Stimulated activated effector memory CD8-positive, alpha-beta T cell treated with anti-CD3 and anti-CD28 coated beads, Interleukin-12 subunit alpha, Interleukin-12 subunit beta, amount 100 ng/mL, for 72 hours (primary cell): ENCODE results near the gene ABLIM1.

ENCODE experiments used
- ATAC-seq: fragments of 150-1000 bp; cut with Tn5 transposase; 2 replicates; pipeline ENCODE4 v1.10.0; 2021
- DNase-seq, 2 donors: peaks; one replicate each; pipeline ENCODE4 v3.0.0; 2021 to 2022; ENCODE audit warnings: low spot score in 2 of 2
- H3K27ac Mint-ChIP-seq: one replicate; pipeline ENCODE4 v1.8.0; 2022; ENCODE audit warnings: mild to moderate bottlenecking, mixed read lengths
- H3K36me3 Mint-ChIP-seq: one replicate; pipeline ENCODE4 v1.8.0; 2022; ENCODE audit warnings: mild to moderate bottlenecking, mixed read lengths
- H3K4me1 Mint-ChIP-seq: one replicate; pipeline ENCODE4 v1.8.0; 2022; ENCODE audit warnings: mixed read lengths
- H3K4me3 Mint-ChIP-seq: one replicate; pipeline ENCODE4 v1.8.0; 2022; ENCODE audit warnings: mild to moderate bottlenecking, mixed read lengths
- H3K9me3 Mint-ChIP-seq: one replicate; pipeline ENCODE4 v1.8.0; 2022; ENCODE audit warnings: mixed read lengths

The ABLIM1 gene

GRCh38 chr10:114566064-114566463 is 92.0 kb downstream of the ABLIM1 start:
- no peaks in the 10 kb centered on the region for H3K9me3 Mint-ChIP-seq
- peak; percentile 61 for ATAC-seq
- H3K36me3 Mint-ChIP-seq = no peaks in the 10 kb centered on the region
- H3K4me1 Mint-ChIP-seq = no peaks in the 10 kb centered on the region
- H3K27ac Mint-ChIP-seq = no peak overlapping the region
- no peak for DNase-seq
- H3K4me3 Mint-ChIP-seq = no peak overlapping the region

- no peak overlapping the region for H3K27ac Mint-ChIP-seq
- DNase-seq (no peak), ATAC-seq (no peak)
- no peaks in the 10 kb centered on the region for H3K9me3 Mint-ChIP-seq
- no peaks in the 10 kb centered on the region for H3K4me1 Mint-ChIP-seq
- no peak overlapping the region for H3K4me3 Mint-ChIP-seq
- no peaks in the 10 kb centered on the region for H3K36me3 Mint-ChIP-seq
Measured at GRCh38 chr10:114565066-114565465, 93.0 kb downstream of the ABLIM1 start.

GRCh38 chr10:114561008-114561523 is 97.0 kb downstream of the ABLIM1 start:
- DNase-seq (no peak), ATAC-seq (no peak)
- peaks cover 7% of the 10 kb centered on the region for H3K9me3 Mint-ChIP-seq
- no peak overlapping the region for H3K27ac Mint-ChIP-seq
- no peak overlapping the region for H3K4me3 Mint-ChIP-seq
- no peaks in the 10 kb centered on the region for H3K36me3 Mint-ChIP-seq
- no peaks in the 10 kb centered on the region for H3K4me1 Mint-ChIP-seq

- peaks cover 7% of the 10 kb centered on the region for H3K9me3 Mint-ChIP-seq
- H3K4me3 Mint-ChIP-seq = no peak overlapping the region
- H3K36me3 Mint-ChIP-seq = no peaks in the 10 kb centered on the region
- ATAC-seq (no peak), DNase-seq (no peak)
- no peak overlapping the region for H3K27ac Mint-ChIP-seq
- no peaks in the 10 kb centered on the region for H3K4me1 Mint-ChIP-seq
Measured at GRCh38 chr10:114560144-114560543, 97.9 kb downstream of the ABLIM1 start.

- no peaks in the 10 kb centered on the region for H3K4me1 Mint-ChIP-seq
- no peak overlapping the region for H3K27ac Mint-ChIP-seq
- H3K36me3 Mint-ChIP-seq = no peaks in the 10 kb centered on the region
- ATAC-seq = no peak
- peaks cover 7% of the 10 kb centered on the region for H3K9me3 Mint-ChIP-seq
- no peak overlapping the region for H3K4me3 Mint-ChIP-seq
- DNase-seq = no peak
Measured at GRCh38 chr10:114559636-114560035, 98.4 kb downstream of the ABLIM1 start.

GRCh38 chr10:114557854-114558253 is 100.2 kb downstream of the ABLIM1 start:
- Mint-ChIP-seq H3K4me3 (no peak overlapping the region), H3K36me3 (no peaks in the 10 kb centered on the region), H3K4me1 (no peaks in the 10 kb centered on the region), H3K27ac (no peak overlapping the region), H3K9me3 (peaks cover 7% of the 10 kb centered on the region)
- ATAC-seq (no peak), DNase-seq (no peak)

- peaks cover 7% of the 10 kb centered on the region for H3K9me3 Mint-ChIP-seq
- no peak overlapping the region for H3K27ac Mint-ChIP-seq
- H3K4me3 Mint-ChIP-seq = no peak overlapping the region
- H3K36me3 Mint-ChIP-seq = no peaks in the 10 kb centered on the region
- ATAC-seq (no peak), DNase-seq (no peak)
- H3K4me1 Mint-ChIP-seq = no peaks in the 10 kb centered on the region
Measured at GRCh38 chr10:114556236-114557122, 101.6 kb downstream of the ABLIM1 start.

- no peak overlapping the region for H3K27ac Mint-ChIP-seq
Measured at GRCh38 chr10:114553436-114553835, 104.6 kb downstream of the ABLIM1 start.

GRCh38 chr10:114552050-114552449 is 106.0 kb downstream of the ABLIM1 start:
- Mint-ChIP-seq H3K36me3 (no peaks in the 10 kb centered on the region), H3K4me3 (no peak overlapping the region), H3K4me1 (peaks cover 13% of the 10 kb centered on the region), H3K9me3 (no peaks in the 10 kb centered on the region), H3K27ac (no peak overlapping the region)
- DNase-seq (no peak), ATAC-seq (no peak)

More at GRCh38 chr10:114553436-114553835, 104.6 kb downstream of the ABLIM1 start:
- no peak overlapping the region for H3K4me3 Mint-ChIP-seq
- peaks cover 7% of the 10 kb centered on the region for H3K9me3 Mint-ChIP-seq
- DNase-seq (no peak), ATAC-seq (no peak)
- no peaks in the 10 kb centered on the region for H3K36me3 Mint-ChIP-seq
- H3K4me1 Mint-ChIP-seq = peaks cover 8% of the 10 kb centered on the region

GRCh38 chr10:114551636-114551972 is 106.5 kb downstream of the ABLIM1 start:
- Mint-ChIP-seq H3K4me1 (peaks cover 13% of the 10 kb centered on the region), H3K27ac (no peak overlapping the region), H3K9me3 (no peaks in the 10 kb centered on the region), H3K36me3 (no peaks in the 10 kb centered on the region), H3K4me3 (no peak overlapping the region)
- DNase-seq (no peak), ATAC-seq (no peak)

- Mint-ChIP-seq H3K36me3 (no peaks in the 10 kb centered on the region), H3K4me1 (peaks cover 13% of the 10 kb centered on the region), H3K4me3 (no peak overlapping the region), H3K9me3 (no peaks in the 10 kb centered on the region), H3K27ac (no peak overlapping the region)
- ATAC-seq (no peak), DNase-seq (no peak)
Measured at GRCh38 chr10:114550756-114551635, 107.1 kb downstream of the ABLIM1 start.

GRCh38 chr10:114548662-114549061 is 109.4 kb downstream of the ABLIM1 start:
- DNase-seq (no peak), ATAC-seq (no peak)
- no peaks in the 10 kb centered on the region for H3K9me3 Mint-ChIP-seq
- no peak overlapping the region for H3K4me3 Mint-ChIP-seq
- no peak overlapping the region for H3K27ac Mint-ChIP-seq
- H3K4me1 Mint-ChIP-seq = peaks cover 31% of the 10 kb centered on the region
- H3K36me3 Mint-ChIP-seq = no peaks in the 10 kb centered on the region

- DNase-seq (no peak), ATAC-seq (no peak)
- no peaks in the 10 kb centered on the region for H3K9me3 Mint-ChIP-seq
- no peak overlapping the region for H3K27ac Mint-ChIP-seq
- H3K36me3 Mint-ChIP-seq = no peaks in the 10 kb centered on the region
- H3K4me1 Mint-ChIP-seq = peaks cover 40% of the 10 kb centered on the region
- H3K4me3 Mint-ChIP-seq = no peak overlapping the region
Measured at GRCh38 chr10:114547514-114547913, 110.6 kb downstream of the ABLIM1 start.

GRCh38 chr10:114547056-114547455 is 111.0 kb downstream of the ABLIM1 start:
- ATAC-seq = no peak
- H3K4me3 Mint-ChIP-seq = no peak overlapping the region
- no peaks in the 10 kb centered on the region for H3K9me3 Mint-ChIP-seq
- peaks cover 45% of the 10 kb centered on the region for H3K4me1 Mint-ChIP-seq
- no peak overlapping the region for H3K27ac Mint-ChIP-seq
- no peak for DNase-seq
- H3K36me3 Mint-ChIP-seq = no peaks in the 10 kb centered on the region

- Mint-ChIP-seq H3K9me3 (no peaks in the 10 kb centered on the region), H3K4me1 (peaks cover 55% of the 10 kb centered on the region), H3K27ac (no peak overlapping the region), H3K4me3 (no peak overlapping the region), H3K36me3 (no peaks in the 10 kb centered on the region)
- no peak for DNase-seq
- no peak for ATAC-seq
Measured at GRCh38 chr10:114545819-114546218, 112.3 kb downstream of the ABLIM1 start.
